ENCODE data around the gene ETS1. TPM values are rescaled to one million over a fixed set of nuclear protein-coding genes. Genes with fewer than 3 reads are reported as not detected.

ETS1 gene
- total RNA-seq, 3 donors from 2014 or later (not counting 1 experiment from before 2014, with no cell fraction given), result 532 to 684 (median 589) TPM

DNA sequence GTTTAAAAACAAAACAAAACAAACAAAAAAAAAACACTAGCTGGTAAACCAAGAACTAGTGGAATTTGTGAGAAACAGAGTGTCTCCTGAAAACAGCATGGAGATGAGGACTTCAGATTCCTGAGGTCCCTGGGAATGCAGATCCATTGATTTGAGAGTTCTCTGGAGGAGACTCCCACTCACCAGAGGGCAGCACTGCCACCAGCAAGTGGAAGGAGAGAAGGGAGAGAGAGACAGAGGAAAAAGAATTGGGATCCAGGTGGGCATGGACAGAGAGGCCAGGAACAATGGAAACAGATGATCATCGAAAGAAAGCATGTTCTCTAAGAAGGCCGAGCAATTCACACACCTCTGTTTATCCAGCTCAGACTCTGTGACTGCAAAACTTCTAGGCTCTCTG lies 31.8 kb downstream of the ETS1 start:
- Histone ChIP-seq H3K36me3 (ENCODE audit: control insufficient read depth, insufficient read depth, low read length) (no peaks in the 10 kb centered on the region), H3K4me1 (ENCODE audit: control insufficient read depth, insufficient read depth, low read length) (peaks cover 30% of the 10 kb centered on the region), H3K4me3 (ENCODE audit: low read length) (no peak overlapping the region), H3K9me3 (ENCODE audit: control insufficient read depth, insufficient read depth, low read length) (no peaks in the 10 kb centered on the region), H3K27ac (ENCODE audit: low read length) (no peak overlapping the region), H3K27me3 (ENCODE audit: control insufficient read depth, insufficient read depth, low read length) (no peaks in the 10 kb centered on the region)
- TF ChIP-seq, protein P1, sequence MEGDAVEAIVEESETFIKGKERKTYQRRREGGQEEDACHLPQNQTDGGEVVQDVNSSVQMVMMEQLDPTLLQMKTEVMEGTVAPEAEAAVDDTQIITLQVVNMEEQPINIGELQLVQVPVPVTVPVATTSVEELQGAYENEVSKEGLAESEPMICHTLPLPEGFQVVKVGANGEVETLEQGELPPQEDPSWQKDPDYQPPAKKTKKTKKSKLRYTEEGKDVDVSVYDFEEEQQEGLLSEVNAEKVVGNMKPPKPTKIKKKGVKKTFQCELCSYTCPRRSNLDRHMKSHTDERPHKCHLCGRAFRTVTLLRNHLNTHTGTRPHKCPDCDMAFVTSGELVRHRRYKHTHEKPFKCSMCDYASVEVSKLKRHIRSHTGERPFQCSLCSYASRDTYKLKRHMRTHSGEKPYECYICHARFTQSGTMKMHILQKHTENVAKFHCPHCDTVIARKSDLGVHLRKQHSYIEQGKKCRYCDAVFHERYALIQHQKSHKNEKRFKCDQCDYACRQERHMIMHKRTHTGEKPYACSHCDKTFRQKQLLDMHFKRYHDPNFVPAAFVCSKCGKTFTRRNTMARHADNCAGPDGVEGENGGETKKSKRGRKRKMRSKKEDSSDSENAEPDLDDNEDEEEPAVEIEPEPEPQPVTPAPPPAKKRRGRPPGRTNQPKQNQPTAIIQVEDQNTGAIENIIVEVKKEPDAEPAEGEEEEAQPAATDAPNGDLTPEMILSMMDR (IDR thresholded peaks at IDR 0.05), result no peak
- Mint-ChIP-seq H3K27me3 (ENCODE audit: low read depth in 2 of 2) (peaks cover 0 to 3% of the 10 kb centered on the region in 2 donors), H3K9me3 (no peaks in the 10 kb centered on the region), H3K27ac (no peak overlapping the region), H3K36me3 (no peaks in the 10 kb centered on the region), H3K4me1 (peaks cover 30 to 42% of the 10 kb centered on the region in 2 donors), H3K4me3 (no peak overlapping the region)
- no peak for ATAC-seq
- WGBS (ENCODE audit: insufficient coverage), result 95% methylated on average over 2 of the region's 2 CpGs
- DNase-seq, result no peak
- intact Hi-C loops (cut with micrococcal nuclease), result no loop called here

DNA sequence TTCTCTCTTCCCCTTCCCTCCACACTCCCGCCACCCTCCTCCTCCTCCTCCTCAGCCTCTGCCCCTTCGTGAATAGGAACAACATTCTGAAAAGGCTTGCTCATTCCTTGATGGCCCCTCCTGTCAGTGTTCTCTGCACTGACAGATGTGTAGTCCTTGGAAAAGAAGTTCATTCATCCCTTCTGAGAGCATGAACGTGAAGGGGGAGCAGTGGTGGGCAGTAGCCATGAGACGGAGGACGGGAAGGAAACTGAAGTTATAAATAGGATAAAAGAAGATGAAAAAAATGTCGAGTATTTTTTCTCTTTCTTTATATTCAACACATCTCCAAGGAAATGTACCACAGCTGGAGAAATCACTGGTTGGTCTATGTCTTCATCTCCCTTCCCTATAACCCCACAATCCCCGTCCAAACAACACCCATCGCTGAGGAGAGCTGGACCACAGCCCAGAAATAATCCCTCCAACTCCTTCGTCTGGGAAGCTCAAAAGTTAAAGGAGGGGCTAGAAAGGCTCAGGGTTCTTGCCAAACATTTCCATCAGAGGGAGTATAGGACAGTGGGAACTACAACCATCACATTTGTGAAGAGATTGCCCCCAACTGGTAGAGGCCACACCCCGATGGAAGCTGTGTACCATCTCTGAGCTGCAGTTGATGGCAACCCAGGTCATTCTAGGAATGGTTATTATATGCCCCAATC lies 33.5 kb downstream of the ETS1 start:
- no peak overlapping the region for H3K4me3 ChIP-seq (ENCODE audit: low read length)
- peaks cover 0 to 3% of the 10 kb centered on the region in 2 donors for H3K27me3 Mint-ChIP-seq (ENCODE audit: low read depth in 2 of 2)
- TF ChIP-seq, protein P1 (IDR thresholded peaks at IDR 0.05), result no peak
- DNase-seq, result peak in 1 of 2 donors; percentile 24
- H3K36me3 Mint-ChIP-seq, result no peaks in the 10 kb centered on the region
- intact Hi-C loops (cut with micrococcal nuclease), result no loop called here
- H3K4me1 ChIP-seq (ENCODE audit: control insufficient read depth, insufficient read depth, low read length), result peaks cover 44% of the 10 kb centered on the region
- H3K4me3 Mint-ChIP-seq, result no peak overlapping the region
- no peaks in the 10 kb centered on the region for H3K27me3 ChIP-seq (ENCODE audit: control insufficient read depth, insufficient read depth, low read length)
- WGBS (ENCODE audit: insufficient coverage), result 74% methylated on average over 6 of the region's 10 CpGs
- H3K9me3 ChIP-seq (ENCODE audit: control insufficient read depth, insufficient read depth, low read length), result no peaks in the 10 kb centered on the region
- no peaks in the 10 kb centered on the region for H3K36me3 ChIP-seq (ENCODE audit: control insufficient read depth, insufficient read depth, low read length)
- H3K27ac ChIP-seq (ENCODE audit: low read length), result peak overlapping the region; percentile 87
- peak overlapping the region; percentile 97 for H3K27ac Mint-ChIP-seq
- no peaks in the 10 kb centered on the region for H3K9me3 Mint-ChIP-seq
- H3K4me1 Mint-ChIP-seq, result peaks cover 44 to 49% of the 10 kb centered on the region in 2 donors
- no peak for ATAC-seq

DNA sequence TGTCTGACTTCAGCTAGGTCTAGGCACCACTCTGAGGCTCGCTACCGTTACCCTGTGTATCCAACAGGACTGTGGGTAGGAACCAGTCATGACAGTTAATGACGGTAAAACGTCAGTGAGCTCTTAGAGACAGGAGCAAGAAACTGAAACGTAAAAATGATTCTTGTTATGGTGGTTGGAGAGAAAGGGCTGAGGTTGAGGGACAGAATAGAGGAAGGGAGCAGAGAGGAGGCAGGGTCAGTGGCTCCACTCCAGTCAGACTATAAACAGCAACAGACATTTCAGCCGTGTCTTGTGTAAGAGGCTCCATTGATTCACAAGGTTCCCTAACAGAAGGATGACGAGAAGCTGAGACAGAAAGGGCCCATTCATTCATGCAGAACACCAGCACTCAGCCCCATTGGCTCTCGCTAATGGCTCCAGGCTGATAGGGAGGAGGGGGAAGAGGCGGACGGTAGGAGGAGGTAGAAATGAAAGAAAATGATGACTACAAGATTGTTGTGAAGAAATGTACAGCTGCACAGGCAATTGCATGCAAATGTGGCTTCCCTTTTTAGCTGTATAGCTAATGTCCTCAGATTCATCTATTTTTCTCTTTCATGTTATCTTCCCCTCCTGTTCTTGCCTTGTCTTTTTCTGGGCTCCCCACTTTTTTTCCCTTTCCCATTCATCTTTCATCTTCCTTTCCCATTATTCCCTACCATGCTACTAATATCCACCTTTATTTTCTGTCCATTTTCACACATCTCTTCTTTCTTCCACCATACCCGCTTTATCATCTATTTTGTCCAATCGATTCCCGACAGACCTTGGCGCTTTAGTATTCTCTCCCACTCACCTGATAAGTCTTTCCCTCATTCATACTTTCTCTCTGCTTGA lies 34.3 kb downstream of the ETS1 start:
- Histone ChIP-seq H3K27ac (ENCODE audit: low read length) (peak overlapping the region; percentile 87), H3K4me3 (ENCODE audit: low read length) (no peak overlapping the region), H3K36me3 (ENCODE audit: control insufficient read depth, insufficient read depth, low read length) (no peaks in the 10 kb centered on the region), H3K9me3 (ENCODE audit: control insufficient read depth, insufficient read depth, low read length) (no peaks in the 10 kb centered on the region), H3K4me1 (ENCODE audit: control insufficient read depth, insufficient read depth, low read length) (peaks cover 52% of the 10 kb centered on the region), H3K27me3 (ENCODE audit: control insufficient read depth, insufficient read depth, low read length) (no peaks in the 10 kb centered on the region)
- intact Hi-C loops (cut with micrococcal nuclease), result no loop called here
- Mint-ChIP-seq H3K36me3 (no peaks in the 10 kb centered on the region), H3K27ac (peak overlapping the region; percentile 97), H3K4me3 (peak overlapping the region; percentile 17), H3K9me3 (no peaks in the 10 kb centered on the region), H3K4me1 (peaks cover 52 to 57% of the 10 kb centered on the region in 2 donors), H3K27me3 (ENCODE audit: low read depth in 2 of 2) (peaks cover 0 to 3% of the 10 kb centered on the region in 2 donors)
- TF ChIP-seq, protein P1 (IDR thresholded peaks at IDR 0.05), result no peak
- 67% methylated on average over 14 of the region's 14 CpGs for WGBS (ENCODE audit: insufficient coverage)
- peak in 1 of 3 donors; percentile 30 for ATAC-seq
- DNase-seq, result peak in 1 of 2 donors; percentile 53
